SK-N-MC (cell line): ENCODE measurements around the gene NUTM1.

ENCODE experiments used
- DNase-seq: peaks from one replicate; pipeline ENCODE4 v3.0.0-alpha.2; 2011; ENCODE audit warnings: low read depth, low spot score
- H3K27ac ChIP-seq: fragments of 200-600 bp; sonication (generic); 2 replicates; pipeline ENCODE4 v1.5.1; 2016; ENCODE audit warnings: mixed run types
- H3K36me3 ChIP-seq: fragments of 200-600 bp; sonication (generic); 2 replicates; pipeline ENCODE4 v1.6.1; 2017; ENCODE audit warnings: antibody characterized with exemption, low read length, mixed read lengths; ENCODE audit not compliant: insufficient read depth
- H3K4me3 ChIP-seq: fragments of 200-600 bp; sonication (generic); 2 replicates; pipeline ENCODE4 v1.5.1; 2016
- H3K9ac ChIP-seq: fragments of 200-600 bp; sonication (generic); 2 replicates; pipeline ENCODE4 v1.8.0; 2017; ENCODE audit warnings: mixed run types, mixed read lengths; ENCODE audit not compliant: insufficient read length
- H3K9me3 ChIP-seq: fragments of 200-600 bp; sonication (generic); 2 replicates; pipeline ENCODE4 v1.6.1; 2017; ENCODE audit warnings: low read depth, mild to moderate bottlenecking, antibody characterized with exemption, low read length, moderate library complexity, mixed read lengths
- EZH2 ChIP-seq: fragments of 200-600 bp; sonication (generic); IDR thresholded peaks from one replicate; pipeline ENCODE4 v1.6.1; 2017; ENCODE audit warnings: antibody characterized with exemption
- FOXP2 ChIP-seq: optimal IDR thresholded peaks from 2 replicates; pipeline ENCODE3; 2011; ENCODE audit warnings: mild to moderate bottlenecking, moderate library complexity; ENCODE audit not compliant: insufficient read depth; ENCODE audit errors: extremely low read length, control extremely low read depth
- POLR2AphosphoS5 ChIP-seq: IDR thresholded peaks from 2 replicates; pipeline ENCODE4 v1.6.1; 2012; ENCODE audit warnings: mild to moderate bottlenecking, low read depth, low read length, borderline replicate concordance

The NUTM1 gene

GRCh38 chr15:34324933-34325332, 18.2 kb upstream of the NUTM1 start:
- H3K27ac ChIP-seq, result no peak overlapping the region
- no peak for TF ChIP-seq FOXP2
- TF ChIP-seq POLR2AphosphoS5, result no peak
- DNase-seq, result no peak
- no peak overlapping the region for H3K9ac ChIP-seq
- no peaks in the 10 kb centered on the region for H3K36me3 ChIP-seq
- no peaks in the 10 kb centered on the region for H3K9me3 ChIP-seq
- no peak overlapping the region for H3K4me3 ChIP-seq

- DNase-seq, result no peak
- no peaks in the 10 kb centered on the region for H3K36me3 ChIP-seq
- H3K9ac ChIP-seq, result no peak overlapping the region
- no peaks in the 10 kb centered on the region for H3K9me3 ChIP-seq
- TF ChIP-seq FOXP2, result no peak
- H3K27ac ChIP-seq, result no peak overlapping the region
- H3K4me3 ChIP-seq, result no peak overlapping the region
Measured at GRCh38 chr15:34325368-34325767, 17.7 kb upstream of the NUTM1 start.

- no peak for TF ChIP-seq POLR2AphosphoS5
- TF ChIP-seq EZH2, result no peak
- no peak for TF ChIP-seq FOXP2
- Histone ChIP-seq H3K9me3 (no peaks in the 10 kb centered on the region), H3K27ac (no peak overlapping the region), H3K9ac (no peak overlapping the region), H3K4me3 (no peak overlapping the region), H3K36me3 (no peaks in the 10 kb centered on the region)
- no peak for DNase-seq
Measured at GRCh38 chr15:34327906-34328305, 15.2 kb upstream of the NUTM1 start.

GRCh38 chr15:34329006-34329405, 14.1 kb upstream of the NUTM1 start:
- H3K9me3 ChIP-seq, result no peaks in the 10 kb centered on the region
- no peak overlapping the region for H3K27ac ChIP-seq
- TF ChIP-seq POLR2AphosphoS5 (no peak), EZH2 (no peak), FOXP2 (no peak)
- H3K4me3 ChIP-seq, result no peak overlapping the region
- no peak for DNase-seq
- H3K9ac ChIP-seq, result no peak overlapping the region
- no peaks in the 10 kb centered on the region for H3K36me3 ChIP-seq

GRCh38 chr15:34330279-34330678, 12.8 kb upstream of the NUTM1 start:
- no peak for DNase-seq
- Histone ChIP-seq H3K27ac (no peak overlapping the region), H3K36me3 (no peaks in the 10 kb centered on the region), H3K9me3 (no peaks in the 10 kb centered on the region), H3K4me3 (no peak overlapping the region), H3K9ac (no peak overlapping the region)
- TF ChIP-seq FOXP2 (no peak), POLR2AphosphoS5 (no peak), EZH2 (no peak)

GRCh38 chr15:34331809-34332208, 11.3 kb upstream of the NUTM1 start:
- H3K9me3 ChIP-seq, result no peaks in the 10 kb centered on the region
- TF ChIP-seq FOXP2 (no peak), EZH2 (no peak), POLR2AphosphoS5 (no peak)
- no peaks in the 10 kb centered on the region for H3K36me3 ChIP-seq
- no peak for DNase-seq
- H3K27ac ChIP-seq, result no peak overlapping the region
- H3K4me3 ChIP-seq, result no peak overlapping the region
- no peak overlapping the region for H3K9ac ChIP-seq

- TF ChIP-seq POLR2AphosphoS5 (no peak), FOXP2 (no peak), EZH2 (no peak)
- Histone ChIP-seq H3K36me3 (no peaks in the 10 kb centered on the region), H3K27ac (no peak overlapping the region), H3K4me3 (no peak overlapping the region), H3K9ac (no peak overlapping the region), H3K9me3 (no peaks in the 10 kb centered on the region)
- no peak for DNase-seq
Measured at GRCh38 chr15:34332553-34333120, 10.5 kb upstream of the NUTM1 start.

GRCh38 chr15:34334672-34335071, 8.4 kb upstream of the NUTM1 start:
- no peak overlapping the region for H3K9ac ChIP-seq
- H3K4me3 ChIP-seq, result no peak overlapping the region

More at GRCh38 chr15:34334672-34335071, 8.4 kb upstream of the NUTM1 start:
- TF ChIP-seq EZH2, result no peak
- TF ChIP-seq POLR2AphosphoS5, result no peak
- no peak for TF ChIP-seq FOXP2
- Histone ChIP-seq H3K27ac (no peak overlapping the region), H3K9me3 (no peaks in the 10 kb centered on the region), H3K36me3 (peaks cover 8% of the 10 kb centered on the region)
- no peak for DNase-seq
